ELR (cell line): ENCODE measurements around the gene FOXJ2.
"Not testable (repeated sequence)": the region's sequence is repeated elsewhere in the genome, so short reads cannot be mapped to it uniquely, and the experiment has no call there.

Source experiments
- DNase-seq: peaks from one replicate; pipeline ENCODE4 v3.0.0-alpha.2; 2015; ENCODE audit warnings: low read depth

Gene FOXJ2

DNA sequence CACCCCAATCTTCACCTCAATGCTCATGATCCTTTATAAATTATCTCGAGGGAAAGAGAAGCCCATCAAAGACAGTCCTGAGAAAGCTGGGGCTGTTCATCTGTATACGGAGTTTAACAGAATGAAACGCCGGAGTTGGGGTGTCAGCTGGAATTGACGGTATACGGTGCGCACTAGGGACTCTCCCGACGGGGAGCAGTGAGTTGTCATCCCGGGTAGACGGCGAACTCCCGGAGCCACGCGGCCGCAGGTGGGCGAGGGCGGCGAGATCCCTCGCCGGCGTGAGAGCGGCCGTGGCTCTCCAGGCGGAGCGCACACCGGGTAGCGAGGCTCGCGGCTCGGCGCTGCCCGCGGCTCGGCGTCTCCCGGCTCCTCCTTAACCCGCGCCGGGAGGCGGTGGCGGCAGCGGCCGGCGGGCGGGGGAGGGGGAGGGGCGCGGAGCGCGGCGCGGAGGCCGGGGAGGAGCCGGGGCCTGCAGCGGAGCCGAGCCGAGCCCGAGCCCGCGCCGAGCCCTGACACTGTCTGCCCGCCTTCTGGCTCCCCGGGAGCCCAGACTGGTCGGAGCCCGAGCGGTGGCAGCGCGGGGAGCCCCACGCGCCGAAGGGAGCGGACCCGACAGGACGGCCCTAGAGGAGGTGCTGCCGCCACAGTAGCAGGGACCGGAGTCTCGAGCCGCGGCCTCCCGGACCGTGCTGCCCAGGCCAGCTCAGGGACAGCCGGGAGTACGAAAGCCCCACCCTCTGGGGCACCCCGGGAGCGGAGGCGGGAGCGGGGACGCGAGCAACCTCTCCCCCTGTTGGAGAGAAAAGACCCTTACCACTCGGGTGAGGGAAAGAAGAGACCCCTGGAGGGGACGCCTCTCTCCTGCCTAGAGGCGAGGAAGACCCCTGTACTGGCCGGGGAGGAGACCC lies at the start of gene FOXJ2:
FOXJ2 (plus strand) TSS at position 475 of the 911 bp plus-strand sequence. CDS start 7,117 bp downstream, outside the sequence.
- DNase-seq: peak; percentile 74

DNA sequence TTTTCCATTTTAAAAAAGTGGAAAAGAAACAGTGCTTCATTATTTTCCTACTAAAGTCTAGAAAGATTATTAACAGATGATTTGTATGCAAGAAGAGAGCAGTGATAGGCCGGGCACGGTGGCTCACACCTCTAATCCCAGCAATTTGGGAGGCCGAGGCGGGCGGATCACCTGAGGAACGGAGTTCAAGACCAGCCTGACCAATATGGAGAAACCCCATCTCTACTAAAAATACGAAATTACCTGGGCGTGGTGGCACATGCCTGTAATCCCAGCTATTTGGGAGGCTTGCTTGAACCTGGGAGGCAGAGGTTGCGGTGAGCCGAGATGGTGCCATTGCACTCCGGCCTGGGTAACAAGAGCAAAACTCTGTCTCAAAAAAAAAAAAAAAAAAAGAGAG lies 49.5 kb upstream of the FOXJ2 start:
- DNase-seq: not testable (repeated sequence)

DNA sequence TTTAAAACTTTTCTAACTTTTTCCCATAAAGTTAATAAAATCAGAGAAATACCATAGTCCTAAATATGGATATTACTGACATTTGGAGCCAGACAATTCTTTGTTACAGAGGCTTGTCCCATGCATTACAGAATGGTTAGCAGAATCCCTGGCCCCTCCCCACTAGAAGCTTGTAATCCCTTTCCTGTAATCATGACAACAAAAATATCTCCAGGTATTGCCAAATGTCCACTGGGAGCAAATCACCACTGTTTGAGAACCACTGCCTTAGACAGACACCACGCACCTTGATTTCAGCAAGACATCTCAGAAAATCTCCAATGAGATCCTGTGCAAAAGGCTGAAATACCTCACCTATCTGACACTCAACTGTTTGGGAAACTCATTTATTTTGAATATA lies 49.1 kb upstream of the FOXJ2 start:
- not testable (repeated sequence) for DNase-seq

DNA sequence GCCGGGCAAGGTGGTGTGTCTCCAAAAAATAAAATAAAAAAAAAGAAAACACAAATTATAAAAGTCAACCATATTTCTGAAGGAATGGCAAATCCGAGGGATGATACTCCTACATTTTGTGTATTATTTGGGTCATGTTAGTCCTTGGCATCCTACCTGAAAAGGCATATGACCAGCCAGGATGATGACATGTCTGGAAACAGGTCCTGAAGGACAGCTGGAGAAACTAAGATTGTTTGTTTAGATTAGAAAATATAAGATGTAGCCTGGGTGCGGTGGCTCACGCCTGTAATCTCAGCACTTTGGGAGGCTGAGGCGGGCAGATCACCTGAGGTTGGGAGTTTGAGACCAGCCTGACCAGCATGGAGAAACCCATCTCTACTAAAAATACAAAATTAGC lies 47.6 kb upstream of the FOXJ2 start:
- DNase-seq: no peak

DNA sequence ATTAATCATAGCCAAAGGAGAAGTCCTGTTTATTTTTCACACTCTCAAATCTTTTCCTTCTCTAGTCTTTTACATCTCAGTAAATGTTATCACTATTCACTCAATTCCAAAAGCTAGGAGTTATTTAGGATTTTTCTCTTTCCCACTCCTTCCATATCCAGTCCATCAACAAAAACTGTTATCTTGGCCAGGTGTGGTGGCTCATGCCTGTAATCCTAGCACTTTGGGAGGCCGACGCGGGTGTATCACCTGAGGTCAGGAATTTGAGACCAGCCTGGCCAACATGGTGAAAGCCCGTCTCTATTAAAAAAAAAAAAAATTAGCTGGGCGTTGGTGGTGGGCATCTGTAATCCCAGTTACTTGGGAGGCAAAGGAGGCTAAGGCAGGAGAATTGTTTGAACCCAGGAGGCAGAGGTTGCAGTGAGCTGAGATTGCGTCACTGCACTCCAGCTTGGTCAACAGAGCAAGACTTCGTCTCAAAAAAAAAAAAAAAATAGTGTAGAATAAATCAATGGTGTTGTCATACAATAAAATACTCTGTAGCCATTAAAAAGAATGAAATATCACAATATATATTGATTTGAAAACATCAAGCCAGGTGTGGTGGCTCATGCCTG lies 46.6 kb upstream of the FOXJ2 start:
- no peak for DNase-seq

DNA sequence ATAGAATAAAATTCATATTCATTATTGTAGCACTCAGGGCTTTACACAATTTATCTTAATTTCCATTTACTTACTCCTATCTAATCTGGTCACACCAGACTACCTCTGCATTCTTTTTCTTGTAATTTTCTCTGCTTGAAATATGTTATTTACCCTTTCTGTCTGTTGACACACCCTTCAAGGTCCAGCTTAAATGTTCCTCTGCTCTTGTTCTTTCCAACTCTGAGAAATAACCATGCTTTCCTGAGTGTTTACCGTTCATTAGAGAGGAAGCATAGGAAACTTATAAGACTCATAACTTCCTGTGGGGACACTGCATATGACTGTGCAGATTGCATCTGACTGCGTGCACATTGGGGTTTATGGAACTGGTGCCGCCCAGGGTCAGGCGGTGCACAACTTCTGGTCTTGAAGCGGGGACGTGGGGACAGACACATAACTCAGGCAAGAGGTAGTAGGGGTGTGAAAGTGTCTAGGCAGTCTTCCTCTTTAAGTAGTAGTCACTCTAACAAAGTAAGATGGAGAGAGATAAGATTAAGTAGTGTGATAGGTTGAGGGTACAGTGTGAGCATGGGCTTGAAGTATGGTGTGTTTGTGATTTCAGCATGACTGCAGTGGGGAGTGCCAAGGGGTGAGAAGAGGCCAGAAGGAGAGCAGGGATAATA lies 42.6 kb upstream of the FOXJ2 start:
- DNase-seq: peak; percentile 21

DNA sequence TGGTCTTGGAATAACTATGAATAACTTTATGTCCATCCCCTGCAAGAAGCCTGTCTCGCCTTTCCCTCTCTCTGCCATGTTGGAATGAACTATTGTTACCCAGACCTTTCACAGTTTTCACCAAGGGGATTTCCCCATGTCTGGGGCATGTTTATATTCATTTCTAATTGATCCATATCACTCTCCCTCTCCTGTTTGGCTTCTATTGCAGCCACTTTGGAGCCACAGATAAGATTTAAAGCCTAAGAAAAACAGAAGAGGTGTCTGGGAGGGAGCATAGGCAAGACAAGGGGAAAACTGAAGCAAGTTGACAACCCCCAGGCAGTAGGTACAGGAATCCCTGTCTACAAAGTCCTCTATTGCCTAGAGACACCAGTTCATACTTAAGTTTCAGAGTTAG lies 41.0 kb upstream of the FOXJ2 start:
- DNase-seq: no peak

DNA sequence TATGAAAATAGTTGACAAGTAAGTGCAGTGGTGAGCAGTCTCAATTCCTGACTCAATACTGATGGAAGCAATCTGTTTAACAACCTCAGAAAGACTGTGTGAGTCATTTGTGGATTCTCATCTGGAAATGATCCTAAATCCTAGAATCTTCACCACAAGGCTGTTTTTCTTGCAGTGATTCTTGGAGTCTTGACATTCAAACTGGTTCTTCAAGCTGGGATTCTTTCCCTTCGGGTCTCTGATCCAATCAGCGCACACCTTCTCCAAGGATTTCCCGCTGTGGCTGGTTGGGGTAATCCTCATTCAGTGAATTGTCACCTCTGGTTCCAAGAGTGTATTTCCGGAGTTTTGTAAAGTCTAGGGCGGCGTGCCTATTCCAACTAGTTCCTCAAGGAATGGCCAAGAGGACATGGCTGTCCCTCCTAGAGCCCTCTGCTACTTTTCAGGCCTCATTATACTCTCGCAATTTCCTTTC lies 37.7 kb upstream of the FOXJ2 start:
- peak; percentile 92 for DNase-seq

DNA sequence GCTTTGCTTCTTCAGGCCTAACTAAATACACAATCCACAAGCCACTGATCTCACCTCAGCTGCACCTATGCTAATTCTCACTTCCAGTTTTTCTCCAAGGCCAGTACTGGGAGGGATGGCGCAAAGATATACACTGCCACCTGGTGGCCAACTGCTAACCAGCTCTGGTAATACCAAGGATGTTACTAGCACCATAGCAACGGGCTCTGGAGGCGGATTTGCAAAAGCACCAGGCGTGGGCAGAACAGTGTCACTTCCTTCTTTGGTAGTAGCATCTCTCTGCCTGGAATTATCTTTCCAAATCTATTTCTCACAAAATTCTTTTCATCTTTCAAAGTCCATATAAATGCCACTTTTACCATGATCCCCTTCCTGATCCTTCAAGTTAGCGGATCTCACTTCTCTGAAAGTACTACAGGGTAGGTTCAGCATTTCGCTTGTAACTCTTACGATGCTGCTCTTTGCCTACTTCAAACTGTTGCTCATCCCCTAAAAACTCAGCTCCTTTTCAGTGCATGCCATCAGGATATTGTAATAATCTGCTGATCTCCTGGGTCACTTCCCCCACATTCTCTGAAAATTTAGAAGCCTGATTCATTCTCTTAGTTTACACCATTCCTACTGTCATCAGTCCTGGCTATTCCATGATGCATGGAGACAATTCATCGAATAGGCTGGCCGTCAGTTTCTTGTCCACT lies 37.1 kb upstream of the FOXJ2 start:
- peak; percentile 90 for DNase-seq

DNA sequence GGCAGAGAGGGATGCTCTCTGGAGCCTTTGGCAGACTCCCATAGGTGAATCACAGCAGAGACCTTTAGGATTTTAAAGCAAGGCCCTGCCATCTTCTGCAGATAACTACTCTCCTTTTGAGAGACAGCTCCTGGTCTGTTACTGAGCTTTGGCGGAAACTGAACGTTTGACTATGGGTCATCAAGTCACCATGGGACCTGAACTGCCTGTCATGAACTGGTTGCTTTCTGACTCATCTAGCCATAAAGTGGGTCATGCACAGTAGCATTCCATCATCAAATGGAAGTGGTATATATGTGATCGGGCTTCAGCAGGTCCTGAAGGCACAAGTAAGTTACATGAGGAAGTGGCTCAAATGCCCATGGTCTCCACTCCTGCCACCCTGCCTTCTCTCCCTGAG lies 31.7 kb upstream of the FOXJ2 start:
- peak; percentile 28 for DNase-seq

DNA sequence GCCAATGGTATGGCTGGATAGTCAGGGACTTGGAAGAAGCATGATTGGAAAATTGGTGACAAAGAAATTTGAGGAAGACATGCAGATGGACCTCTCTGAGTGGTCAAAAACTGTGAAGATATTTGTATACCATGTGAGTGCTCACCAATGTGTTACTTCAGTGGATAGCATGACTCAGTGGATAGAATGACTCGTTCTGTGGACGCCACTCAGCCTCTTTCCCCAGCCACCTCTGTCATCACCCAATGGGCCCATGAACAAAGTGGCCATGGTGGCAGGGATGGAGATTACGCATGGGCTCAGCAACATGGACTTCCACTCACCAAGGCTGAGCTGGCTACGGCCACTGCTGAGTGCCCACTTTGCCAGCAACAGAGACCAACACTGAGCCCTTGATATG lies 31.0 kb upstream of the FOXJ2 start:
- peak; percentile 17 for DNase-seq

DNA sequence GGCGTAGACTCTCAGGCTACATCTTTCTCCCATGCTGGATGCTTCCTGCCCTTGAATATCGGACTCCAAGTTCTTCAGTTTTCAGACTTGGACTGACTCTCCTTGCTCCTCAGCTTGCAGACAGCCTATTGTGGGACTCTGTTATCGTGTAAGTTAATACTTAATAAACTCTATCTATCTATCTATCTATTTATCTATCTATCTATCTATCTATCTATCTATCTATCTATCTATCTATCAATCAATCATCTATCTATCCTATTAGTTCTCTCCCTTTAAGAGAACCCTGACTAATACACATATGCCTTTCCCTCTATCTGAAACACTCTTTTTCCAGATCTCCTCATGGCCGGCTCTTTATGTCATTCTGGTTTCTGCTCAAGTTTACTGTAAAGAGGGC lies 27.6 kb upstream of the FOXJ2 start:
- not testable (repeated sequence) for DNase-seq

DNA sequence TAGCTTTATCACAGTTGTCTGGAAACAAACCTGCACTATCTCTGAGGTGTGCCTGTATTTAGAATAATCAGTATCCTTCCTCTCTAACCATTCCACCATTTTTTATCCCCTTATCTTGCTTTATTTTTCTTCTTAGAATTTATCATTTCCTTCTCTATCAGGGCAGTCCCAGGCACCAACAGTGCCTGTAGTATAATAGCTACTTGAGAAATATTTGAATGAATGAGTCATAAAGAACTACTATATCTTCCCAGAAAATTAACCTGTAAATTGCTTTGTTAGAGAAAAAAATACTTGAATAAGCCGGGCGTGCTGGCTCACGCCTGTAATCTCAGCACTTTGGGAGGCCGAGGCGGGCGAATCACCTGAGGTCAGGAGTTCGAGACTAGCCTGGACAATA lies 21.2 kb upstream of the FOXJ2 start:
- no peak for DNase-seq

DNA sequence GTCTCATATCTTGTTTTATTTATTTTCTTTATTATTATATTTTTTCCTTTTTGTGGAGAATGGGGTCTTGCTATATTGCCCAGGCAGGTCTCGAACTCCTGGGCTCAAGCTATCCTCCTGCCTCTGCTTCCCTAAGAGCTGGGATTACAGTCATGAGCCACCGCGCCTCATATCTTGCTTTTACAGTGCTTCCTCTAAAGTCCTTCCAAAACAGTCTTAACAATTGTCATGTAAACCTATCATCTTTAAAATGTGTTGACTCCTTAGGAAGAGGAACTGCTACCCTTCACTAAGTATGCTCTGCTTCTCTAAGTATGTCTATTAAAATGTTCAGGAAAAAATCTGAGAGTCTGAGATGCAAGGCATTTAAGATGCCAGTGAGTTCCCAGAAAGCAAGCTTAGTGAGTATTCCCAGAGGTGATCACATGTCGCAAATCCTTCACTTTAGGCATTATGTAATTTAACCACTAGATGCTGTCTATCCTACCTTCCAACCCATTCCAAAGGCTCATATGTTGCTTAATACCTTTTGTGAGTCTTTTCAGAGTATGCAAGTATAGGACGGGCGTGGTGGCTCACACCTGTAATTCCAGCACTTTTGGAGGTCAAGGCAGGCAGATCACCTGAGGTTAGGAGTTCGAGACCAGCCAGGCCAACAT lies 19.7 kb upstream of the FOXJ2 start:
- DNase-seq: no peak

DNA sequence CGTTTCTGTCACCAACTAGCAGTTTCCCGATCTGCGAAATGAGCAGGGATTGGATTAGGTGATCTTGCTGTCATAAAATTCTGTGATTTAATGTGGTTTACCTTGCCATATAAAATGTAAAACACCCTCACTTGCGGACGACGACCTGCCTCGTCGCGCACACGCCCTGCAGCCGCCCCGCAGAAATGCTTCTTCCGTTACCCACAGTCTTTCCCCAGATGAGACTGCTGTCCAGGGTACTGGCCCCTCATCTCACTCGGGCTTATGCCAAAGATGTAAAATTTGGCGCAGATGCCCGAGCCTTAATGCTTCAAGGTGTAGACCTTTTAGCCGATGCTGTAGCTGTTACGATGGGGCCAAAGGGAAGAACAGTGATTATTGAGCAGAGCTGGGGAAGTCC lies 17.7 kb upstream of the FOXJ2 start:
- DNase-seq: no peak

DNA sequence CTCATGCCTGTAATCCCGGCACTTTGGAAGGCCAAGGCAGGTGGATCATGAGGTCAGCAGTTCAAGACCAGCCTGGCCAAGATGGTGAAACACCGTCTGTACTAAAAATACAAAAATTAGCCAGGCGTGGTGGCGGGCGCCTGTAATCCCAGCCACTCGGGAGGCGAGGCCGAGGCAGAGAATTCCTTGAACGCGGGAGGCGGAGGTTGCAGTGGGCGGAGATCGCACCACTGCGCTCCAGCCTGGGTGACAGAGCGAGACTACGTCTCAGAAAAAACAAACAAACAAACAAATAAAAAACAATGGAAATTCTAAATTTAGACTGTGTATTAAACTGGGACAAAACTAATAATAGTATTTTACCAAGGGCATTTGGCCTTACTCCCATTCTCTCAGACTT lies 14.3 kb upstream of the FOXJ2 start:
- DNase-seq: not testable (repeated sequence)

DNA sequence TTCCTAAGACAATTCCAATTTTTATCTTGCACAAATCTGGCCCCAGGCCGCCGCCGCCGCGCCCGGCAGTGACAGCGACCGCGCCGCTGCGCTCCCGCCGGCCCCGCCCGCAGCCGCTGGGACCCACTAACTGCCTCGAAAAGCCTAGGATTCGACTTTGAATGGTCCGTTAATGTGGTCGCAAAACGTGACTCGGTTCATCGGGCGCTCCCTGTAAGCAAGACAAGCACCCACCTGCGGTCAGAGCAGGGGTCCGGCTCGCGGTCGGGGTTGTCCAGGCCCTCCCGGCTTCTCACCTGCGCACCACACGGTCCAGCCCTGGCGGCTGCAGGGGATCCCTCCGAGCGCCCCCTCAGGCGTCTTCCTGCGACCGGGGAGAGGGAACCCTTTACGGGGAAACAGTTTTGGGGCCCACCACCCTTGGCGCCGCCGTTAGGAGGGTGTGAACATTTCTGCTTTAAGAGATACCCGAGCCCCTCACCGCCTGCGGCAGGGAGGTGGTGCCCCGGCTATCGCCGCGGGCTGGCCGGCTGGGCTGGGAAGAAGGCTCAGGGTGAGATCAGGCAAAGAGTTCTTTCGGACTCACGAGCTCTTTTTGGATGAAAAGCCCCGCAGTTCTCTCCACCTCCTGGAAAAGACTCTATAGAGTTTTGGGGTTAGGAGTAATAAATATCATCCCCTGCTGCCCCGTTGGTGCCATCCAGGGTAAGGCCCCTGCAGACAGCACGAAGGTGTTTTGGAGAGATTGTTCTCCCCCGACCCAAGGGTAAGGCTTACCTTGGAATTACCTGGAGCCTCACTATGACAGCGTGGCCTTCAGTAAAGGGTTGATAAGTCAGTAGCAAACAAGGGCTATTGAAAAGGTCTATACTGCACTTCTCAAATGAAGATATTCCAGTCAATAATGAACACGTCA lies 13.6 kb upstream of the FOXJ2 start:
- peak; percentile 28 for DNase-seq

DNA sequence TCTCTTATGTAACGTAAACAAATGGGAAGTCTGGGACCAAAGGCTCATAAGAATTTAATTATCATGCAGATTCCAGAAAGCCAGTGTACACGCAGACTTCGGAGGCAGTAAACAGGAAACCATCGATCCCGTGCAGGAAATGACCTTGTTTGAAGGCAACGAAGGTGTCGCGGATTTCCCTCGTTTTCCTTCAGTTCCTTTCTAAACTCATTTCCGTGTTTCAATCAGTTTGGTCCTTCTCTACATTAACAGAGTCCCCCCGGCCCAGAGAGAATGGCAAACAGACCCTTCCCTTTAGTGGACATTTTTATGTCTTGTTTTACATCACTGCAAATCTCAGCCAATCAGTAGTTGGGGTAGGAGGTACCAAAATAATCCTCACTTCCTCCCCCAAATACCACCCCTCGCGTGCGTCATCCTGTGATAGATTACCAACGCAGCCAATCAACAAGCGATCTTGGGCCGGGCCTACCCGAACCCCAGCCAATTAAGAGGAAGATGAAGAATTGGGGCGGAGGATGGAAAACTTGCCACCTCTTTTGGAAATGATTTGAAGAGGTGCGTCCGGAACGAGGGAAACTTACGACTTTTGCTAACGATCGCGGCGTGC lies 6.1 kb upstream of the FOXJ2 start:
- peak; percentile 99 for DNase-seq

DNA sequence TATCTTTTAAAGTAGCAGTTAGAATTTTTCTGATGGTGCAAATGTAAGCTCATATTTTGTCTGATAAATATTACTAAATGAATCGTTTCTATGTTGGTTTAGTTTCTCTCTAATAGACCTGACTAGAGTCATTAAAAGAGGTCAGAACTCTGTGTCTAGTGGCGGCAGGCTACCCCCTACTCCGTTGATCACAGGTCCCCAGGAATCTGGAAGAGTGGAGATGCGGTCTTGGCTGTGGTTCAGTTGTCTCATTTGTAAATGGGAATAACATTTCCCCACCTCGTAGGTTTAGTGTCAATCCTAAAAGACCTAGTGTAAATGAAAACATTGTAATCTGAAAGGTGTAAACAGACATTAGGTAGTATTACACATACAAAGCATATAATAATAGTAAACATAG lies 4.7 kb upstream of the FOXJ2 start:
- no peak for DNase-seq

DNA sequence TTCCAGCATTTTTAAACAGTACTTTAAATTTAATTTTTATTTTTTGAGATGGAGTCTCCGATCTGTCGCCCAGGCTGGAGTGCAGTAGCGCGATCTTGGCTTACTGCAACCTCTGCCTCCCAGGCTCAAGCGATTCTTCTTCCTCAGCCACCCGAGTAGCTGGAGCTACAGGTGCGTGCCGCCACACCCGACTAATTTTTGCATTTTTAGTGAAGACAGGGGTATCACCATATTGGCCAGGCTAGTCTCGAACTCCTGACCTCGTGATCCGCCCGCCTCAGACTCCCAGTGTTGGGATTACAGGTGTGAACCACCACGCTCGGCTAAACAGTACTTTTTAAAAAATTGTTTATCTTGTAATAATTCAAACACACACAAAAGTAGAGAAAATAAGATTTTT lies 4.2 kb upstream of the FOXJ2 start:
- DNase-seq: no peak
